Subcutaneous abdominal adipose tissue (tissue), 5 donors: ENCODE data around the gene NASP.

Experiments used
- H3K27ac ChIP-seq: one replicate; pipeline ENCODE4 v1.7.0; 2013; ENCODE audit warnings: low read depth, mild to moderate bottlenecking, inconsistent platforms, low read length, moderate library complexity
- H3K27me3 ChIP-seq, 5 donors: one replicate each; pipeline ENCODE4 v1.7.0; 2013; ENCODE audit warnings: low read length in 5 of 5, inconsistent platforms in 1 of 5; ENCODE audit not compliant: control insufficient read depth in 5 of 5, insufficient read depth in 4 of 5
- H3K36me3 ChIP-seq, 5 donors: one replicate each; pipeline ENCODE4 v1.7.0; 2013; ENCODE audit warnings: low read length in 5 of 5; ENCODE audit not compliant: control insufficient read depth in 5 of 5, insufficient read depth in 5 of 5
- H3K4me1 ChIP-seq, 5 donors: one replicate each; pipeline ENCODE4 v1.7.0; 2013; ENCODE audit warnings: low read length in 5 of 5, mild to moderate bottlenecking in 3 of 5, moderate library complexity in 1 of 5; ENCODE audit not compliant: control insufficient read depth in 5 of 5, insufficient read depth in 5 of 5
- H3K4me3 ChIP-seq, 5 donors: one replicate each; pipeline ENCODE4 v1.7.0; 2013; ENCODE audit warnings: low read length in 5 of 5, low read depth in 1 of 5
- H3K9ac ChIP-seq, 5 donors: one replicate each; pipeline ENCODE4 v1.7.0; 2013; ENCODE audit warnings: low read length in 5 of 5, mild to moderate bottlenecking in 4 of 5, moderate library complexity in 3 of 5
- H3K9me3 ChIP-seq, 5 donors: one replicate each; pipeline ENCODE4 v1.7.0; 2013; ENCODE audit warnings: low read length in 5 of 5; ENCODE audit not compliant: control insufficient read depth in 5 of 5
- donor health status: healthy.
- donor health status: healthy.
- donor health status: healthy.
- donor health status: healthy.
- donor health status: healthy.

The NASP gene

DNA sequence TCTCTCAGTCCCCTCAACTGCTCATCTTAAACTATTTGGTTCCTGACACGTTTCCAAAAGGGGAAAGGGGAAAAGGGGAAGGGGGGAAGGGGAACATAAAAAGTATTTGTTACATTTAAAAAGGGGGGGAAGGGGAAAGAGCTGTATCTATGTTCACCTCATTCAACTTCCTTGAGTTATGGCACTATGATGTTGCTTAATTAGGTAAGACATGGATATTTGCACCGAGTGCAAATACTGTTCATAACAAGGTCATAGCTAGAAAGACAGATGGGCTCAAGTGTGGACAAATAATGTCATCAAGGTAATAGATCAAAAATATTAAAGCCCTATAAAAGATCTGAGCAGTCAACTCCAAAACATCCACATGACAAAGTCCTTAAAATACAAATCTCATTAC lies 76.5 kb downstream of the NASP start:
- no peaks in the 10 kb centered on the region for H3K27me3 ChIP-seq
- H3K9me3 ChIP-seq: no peaks in the 10 kb centered on the region
- no peak overlapping the region for H3K4me3 ChIP-seq
- no peaks in the 10 kb centered on the region for H3K4me1 ChIP-seq
- H3K9ac ChIP-seq: no peak overlapping the region
- H3K27ac ChIP-seq: no peak overlapping the region
- peaks cover 25 to 52% (median 49%) of the 10 kb centered on the region in 5 donors for H3K36me3 ChIP-seq

DNA sequence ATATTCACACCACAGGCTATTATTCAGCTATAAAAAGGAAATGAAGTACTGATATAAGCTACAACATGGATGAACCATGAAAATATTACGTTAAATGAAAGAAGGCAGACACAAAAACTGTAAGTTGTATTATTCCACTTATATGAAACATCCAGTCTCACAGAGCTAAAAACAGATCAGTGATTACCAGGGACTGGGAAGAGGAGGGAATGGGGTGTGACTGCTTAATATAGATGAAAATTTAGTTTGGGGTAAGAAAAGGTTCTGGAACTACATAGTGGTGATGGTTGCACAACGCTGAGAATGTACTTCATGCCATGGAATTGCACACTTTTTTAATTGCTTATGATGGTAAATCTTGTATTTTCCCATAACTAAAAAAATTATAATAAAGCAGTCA lies 83.0 kb downstream of the NASP start:
- H3K9me3 ChIP-seq: no peaks in the 10 kb centered on the region
- no peak overlapping the region for H3K27ac ChIP-seq
- no peak overlapping the region for H3K4me3 ChIP-seq
- H3K36me3 ChIP-seq: no peaks in the 10 kb centered on the region
- H3K4me1 ChIP-seq: peaks cover 2 to 15% (median 12%) of the 10 kb centered on the region in 5 donors
- H3K9ac ChIP-seq: no peak overlapping the region
- no peaks in the 10 kb centered on the region for H3K27me3 ChIP-seq

GRCh38 chr1:45667321-45668111 lies 83.7 kb downstream of the NASP start:
- Histone ChIP-seq H3K9ac (no peak overlapping the region), H3K27ac (no peak overlapping the region), H3K36me3 (no peaks in the 10 kb centered on the region), H3K4me3 (no peak overlapping the region), H3K9me3 (no peaks in the 10 kb centered on the region), H3K4me1 (peaks cover 2 to 15% (median 12%) of the 10 kb centered on the region in 5 donors), H3K27me3 (no peaks in the 10 kb centered on the region)
